HTR-8/SVneo (cell line): Measurements from ENCODE around the gene PLA2G5.

Experiments used
- DNase-seq: peaks from one replicate; pipeline ENCODE4 v3.0.0; 2011; ENCODE audit warnings: low spot score, mixed read lengths; ENCODE audit not compliant: insufficient read length
- FAIRE-seq: peaks from 2 replicates; lab custom pipeline; 2011; peaks lifted over from hg19 to GRCh38; lab: Jason Lieb, UNC

Gene PLA2G5

GRCh38 chr1:20061866-20062265 is 8.1 kb upstream of the PLA2G5 start:
- FAIRE-seq: no peak
- no peak for DNase-seq

- DNase-seq (no peak), FAIRE-seq (no peak)
Measured at GRCh38 chr1:20063861-20064292, 6.1 kb upstream of the PLA2G5 start.

GRCh38 chr1:20068722-20069121 is 1.3 kb upstream of the PLA2G5 start:
- no peak for FAIRE-seq
- no peak for DNase-seq

DNA sequence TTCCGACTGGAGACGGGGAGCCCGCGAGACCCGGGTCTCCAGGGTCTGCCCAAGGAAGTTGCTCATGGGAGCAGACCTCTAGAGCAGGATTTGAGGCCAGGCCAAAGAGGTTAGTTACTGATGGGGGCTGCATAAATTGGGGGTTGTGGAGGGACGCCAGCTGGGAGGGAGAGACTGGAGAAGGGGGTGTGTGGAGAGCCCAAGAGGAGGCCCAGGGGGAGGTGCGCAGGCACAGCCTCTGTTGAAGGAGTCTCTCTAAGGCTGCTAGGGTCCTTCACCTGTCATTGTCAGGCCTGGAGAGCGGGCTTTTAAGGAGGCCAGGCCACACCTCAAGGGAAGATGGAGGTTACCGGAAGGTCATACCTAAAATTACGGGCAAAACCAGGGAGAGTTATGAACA is 363 bp downstream of the PLA2G5 start:
- FAIRE-seq (no peak), DNase-seq (no peak)

DNA sequence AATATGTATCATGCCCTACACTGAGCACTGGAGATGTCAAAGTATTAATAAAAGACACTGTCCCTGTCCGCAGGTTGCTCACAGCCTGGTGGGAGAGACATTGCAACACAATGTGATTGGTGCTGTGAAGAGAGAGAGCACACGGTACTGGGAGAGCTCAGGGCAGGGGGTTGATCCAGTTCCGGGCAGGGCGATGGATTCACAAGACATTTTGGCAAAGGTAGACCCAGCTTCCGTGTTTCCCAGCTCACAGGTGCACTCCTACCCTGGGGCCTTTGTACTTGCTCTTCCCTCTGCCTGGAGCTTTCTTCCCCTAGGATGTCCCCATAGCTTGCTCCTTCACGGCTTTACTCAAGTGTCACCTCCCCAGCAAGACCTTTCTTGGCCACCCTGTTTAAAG is 1.4 kb downstream of the PLA2G5 start:
- DNase-seq: no peak
- no peak for FAIRE-seq

GRCh38 chr1:20072771-20073170 is 2.8 kb downstream of the PLA2G5 start:
- FAIRE-seq (no peak), DNase-seq (no peak)

DNA sequence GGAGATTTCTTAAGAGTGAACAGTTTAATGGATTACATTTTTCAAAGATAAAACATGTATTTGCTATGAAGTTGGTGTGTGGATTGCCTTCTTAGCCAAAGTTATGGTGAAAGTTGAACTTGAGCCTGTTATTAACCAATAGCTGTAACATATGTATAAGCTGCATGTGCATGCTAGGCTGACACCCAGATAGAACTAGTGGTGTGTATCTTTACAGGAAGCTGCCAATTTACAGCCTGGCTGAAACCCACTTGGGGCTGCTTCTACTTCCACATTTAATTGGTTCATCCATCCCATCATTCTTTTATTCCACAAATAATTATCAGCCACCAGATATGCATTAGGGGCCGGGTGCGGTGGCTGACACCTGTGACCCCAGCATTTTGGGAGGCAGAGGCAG is 3.3 kb downstream of the PLA2G5 start:
- DNase-seq (no peak), FAIRE-seq (no peak)

GRCh38 chr1:20074055-20074724 is 4.2 kb downstream of the PLA2G5 start:
- DNase-seq: no peak
- FAIRE-seq: no peak

- FAIRE-seq: no peak
- DNase-seq: no peak
Measured at GRCh38 chr1:20074725-20075171, 4.8 kb downstream of the PLA2G5 start.

DNA sequence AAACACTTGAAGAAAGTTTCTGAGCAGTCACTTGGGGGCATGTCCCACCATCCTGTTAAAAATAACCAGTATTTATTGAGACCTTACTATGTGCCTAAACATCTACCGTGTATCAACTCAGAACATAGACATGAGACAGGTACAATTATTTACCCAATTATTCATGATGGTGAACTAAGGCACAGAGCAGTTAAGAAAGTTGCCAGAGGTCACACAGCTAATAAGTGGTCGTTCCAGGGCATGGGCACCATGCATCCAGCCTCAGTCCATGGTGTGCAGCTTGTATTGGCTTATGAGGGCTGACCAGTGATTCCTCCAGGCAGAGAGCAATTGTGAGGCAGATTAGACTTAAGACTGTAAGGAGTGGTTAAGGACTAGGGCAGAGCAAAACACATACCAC is 5.4 kb downstream of the PLA2G5 start:
- no peak for DNase-seq
- FAIRE-seq: no peak

- no peak for DNase-seq
- FAIRE-seq: no peak
Measured at GRCh38 chr1:20076223-20076622, 6.2 kb downstream of the PLA2G5 start.

DNA sequence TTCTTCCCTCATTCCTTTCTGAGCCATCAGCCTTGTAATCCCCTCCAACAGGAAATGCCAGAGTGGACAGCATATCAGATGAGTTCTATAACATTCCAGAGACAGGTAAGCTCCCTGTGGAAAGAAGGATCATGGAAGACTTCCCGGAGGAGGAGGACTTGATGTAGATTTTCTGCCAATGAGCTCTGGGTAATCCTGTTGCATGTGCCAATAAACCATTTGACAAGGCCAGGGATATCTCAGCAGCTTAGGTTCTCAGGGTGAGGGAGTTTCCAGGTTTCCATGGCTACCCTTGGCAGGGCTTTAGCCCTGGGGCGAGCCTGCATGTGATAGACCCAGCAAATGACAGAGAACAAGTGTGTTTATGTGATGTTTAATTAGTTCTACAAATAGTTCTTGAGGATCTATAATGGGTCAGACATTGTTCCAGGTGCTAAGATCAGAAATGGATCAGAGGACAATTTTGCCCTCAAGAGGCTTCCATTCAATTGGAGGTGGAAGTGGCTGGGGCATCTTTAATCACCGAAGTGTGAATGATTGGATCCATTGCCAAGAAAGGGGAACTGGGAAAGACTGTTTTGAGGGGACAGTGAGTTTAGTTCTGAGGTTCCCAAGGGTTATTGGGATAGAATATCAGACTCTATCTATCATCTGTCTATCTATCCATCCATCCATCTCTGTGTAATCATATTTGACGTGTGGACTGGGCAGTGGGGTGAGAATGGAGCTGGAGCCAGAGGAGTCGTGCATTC is 6.9 kb downstream of the PLA2G5 start:
- DNase-seq (no peak), FAIRE-seq (no peak)

DNA sequence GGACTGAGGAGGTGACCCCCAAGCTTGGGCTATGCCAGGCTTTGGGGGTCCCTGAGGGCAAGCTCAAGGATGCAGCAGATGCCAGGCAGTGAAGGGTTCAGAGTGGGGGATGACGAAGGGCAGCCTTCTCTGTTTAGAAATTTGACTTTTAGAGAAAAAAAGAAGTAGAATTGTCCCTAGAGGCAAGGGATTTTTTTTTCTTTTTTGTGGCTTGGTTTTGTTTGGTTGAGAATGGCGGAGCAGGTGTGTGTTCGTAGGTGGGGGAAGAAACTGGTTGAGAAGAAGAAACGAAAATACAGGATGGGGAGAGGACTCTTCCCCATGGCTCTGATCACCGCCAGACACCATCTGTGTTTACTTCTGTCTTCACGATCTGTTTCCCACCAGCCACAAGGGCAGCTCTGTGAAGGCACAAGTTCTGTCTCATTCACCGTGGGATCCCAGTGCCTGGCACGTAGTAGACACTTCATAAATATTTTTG is 8.2 kb downstream of the PLA2G5 start:
- FAIRE-seq (no peak), DNase-seq (no peak)

DNA sequence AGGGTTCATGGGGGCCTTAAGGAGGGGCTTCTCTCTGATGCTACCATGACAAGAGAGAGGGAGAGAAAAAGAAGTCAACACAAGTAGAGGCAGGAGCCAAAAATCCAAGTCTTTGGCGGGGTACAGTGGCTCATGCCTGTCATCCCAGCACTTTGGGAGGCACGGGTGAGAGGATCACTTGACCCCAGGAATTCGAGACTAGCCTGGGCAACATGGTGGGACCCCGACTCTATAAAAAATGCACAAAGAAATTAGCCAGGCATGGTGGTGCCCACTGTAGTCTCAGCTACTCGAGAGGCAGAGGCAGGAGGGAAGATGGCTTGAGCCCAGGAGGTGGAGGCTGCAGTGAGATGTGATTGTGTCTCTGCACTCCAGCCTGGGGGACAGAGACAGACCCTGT is 8.7 kb downstream of the PLA2G5 start:
- DNase-seq (no peak), FAIRE-seq (no peak)

DNA sequence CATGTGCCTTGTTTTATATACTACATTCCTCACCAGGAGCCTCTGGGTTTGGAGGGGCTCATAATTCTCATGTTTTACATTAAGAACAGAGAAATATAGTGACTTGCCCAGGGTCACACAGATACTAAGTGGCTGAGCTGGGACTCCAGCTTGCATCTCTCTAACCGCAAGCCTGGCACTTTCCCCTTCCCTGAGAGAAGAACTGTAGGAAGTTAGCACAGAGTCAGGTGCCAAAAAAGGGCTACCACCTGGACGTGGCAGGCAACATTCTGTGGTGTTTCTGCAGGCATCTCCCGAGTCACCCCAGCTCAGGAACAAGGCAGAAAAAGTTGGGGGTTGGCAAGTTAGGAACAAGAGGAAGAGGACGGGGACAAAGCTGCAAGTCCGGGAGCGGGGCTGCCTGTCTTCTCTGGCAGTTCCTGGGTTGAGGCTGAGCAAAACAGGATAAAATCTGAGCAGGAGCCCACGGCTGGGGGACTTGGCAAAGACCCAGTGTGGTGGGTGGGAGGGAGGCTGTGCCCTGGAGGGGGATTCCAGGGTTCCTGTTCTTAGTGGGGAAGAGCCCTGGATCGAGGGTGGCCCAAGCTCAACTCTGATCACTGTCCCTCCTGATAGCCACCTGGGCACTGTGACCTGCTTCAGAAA is 9.8 kb downstream of the PLA2G5 start:
- FAIRE-seq: no peak
- DNase-seq: no peak

- no peak for FAIRE-seq
- DNase-seq: no peak
Measured at GRCh38 chr1:20080441-20081352, 10.7 kb downstream of the PLA2G5 start.

DNA sequence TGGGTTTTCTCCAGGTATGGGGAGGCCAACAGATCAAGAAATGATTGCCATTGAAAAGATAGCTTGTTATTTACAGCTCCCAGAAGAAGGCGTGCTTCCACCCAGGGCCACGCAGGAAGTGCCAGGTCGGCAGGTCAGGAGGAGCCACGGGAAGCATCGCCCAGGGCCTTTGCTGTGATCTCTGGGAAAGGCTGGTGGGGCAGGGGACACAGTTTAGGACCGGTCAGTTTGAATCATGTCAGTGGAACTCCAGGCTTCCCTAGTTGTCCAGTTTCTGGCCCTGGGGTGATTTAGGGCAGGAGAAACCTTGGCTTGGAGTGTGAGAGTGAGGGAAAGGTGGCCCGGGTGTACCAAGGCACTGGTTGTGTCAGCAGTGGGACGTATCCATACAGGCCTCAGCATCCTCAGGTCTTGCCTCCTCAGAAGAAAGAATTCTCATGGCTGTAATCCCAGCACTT is 11.4 kb downstream of the PLA2G5 start:
- FAIRE-seq (no peak), DNase-seq (no peak)

DNA sequence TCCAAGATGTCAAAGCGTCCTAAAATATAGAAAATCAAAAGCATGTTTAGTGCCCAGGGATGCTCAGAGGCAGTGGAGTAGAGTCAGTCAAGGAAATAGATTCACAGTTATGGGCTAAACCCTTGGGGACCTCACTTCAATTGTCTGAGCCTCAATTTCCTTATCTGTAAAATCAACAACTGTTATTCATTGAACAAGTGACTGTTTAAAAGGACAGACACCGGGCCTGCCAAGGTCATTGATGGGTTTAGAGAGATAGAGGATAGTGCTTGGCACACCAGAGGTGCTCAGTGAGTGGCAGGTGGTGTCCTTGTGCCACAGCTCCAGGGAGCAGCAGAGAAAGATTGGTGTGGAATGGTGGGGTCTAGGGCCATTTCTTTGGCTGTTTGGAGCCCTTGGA is 12.8 kb downstream of the PLA2G5 start:
- DNase-seq (no peak), FAIRE-seq (no peak)

DNA sequence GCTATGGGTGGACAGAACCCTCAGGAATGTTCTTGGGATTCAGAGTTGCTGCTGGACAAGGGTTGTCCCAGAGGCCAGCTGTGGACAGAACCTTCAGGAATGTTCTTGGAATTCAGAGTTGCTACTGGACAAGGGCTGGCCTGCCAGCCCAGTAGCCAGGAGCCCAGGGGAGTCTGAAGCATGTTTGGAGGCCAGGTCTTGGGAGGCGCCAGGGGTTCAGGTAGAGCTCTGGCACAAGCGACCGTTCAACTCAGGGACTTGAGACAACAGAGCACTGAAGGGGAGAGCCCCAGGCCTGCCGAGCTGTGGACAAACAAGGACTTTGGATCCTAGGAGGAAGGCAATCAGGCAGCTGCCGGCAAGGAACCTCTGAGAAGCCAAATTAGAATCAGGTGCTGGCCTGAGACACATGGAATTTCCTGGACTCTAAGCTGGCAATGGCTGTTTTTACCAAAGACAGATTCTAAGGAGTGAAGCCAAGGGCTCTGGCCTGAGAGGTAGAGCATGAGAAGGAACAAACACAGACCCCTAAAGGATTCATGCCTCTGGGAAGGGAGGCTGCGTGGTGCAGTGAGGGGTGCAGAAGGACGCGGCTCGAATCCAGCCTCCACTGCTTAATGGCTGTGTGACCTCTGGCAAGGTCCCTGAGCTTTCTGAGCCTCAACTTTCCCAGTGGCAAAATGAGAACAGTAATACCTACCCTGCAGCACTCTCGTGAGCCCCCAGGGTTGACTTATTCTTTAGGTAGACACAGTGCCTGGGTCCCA is 13.4 kb downstream of the PLA2G5 start:
- no peak for FAIRE-seq

More for the DNA sequence above, 13.4 kb downstream of the PLA2G5 start:
- DNase-seq: no peak
